BLaER1 treated with 17β-estradiol and CSF1 and Interleukin-3, amounts not matched to agents 10 nM and 100 nM (cell line): Measurements from ENCODE around the gene CCN6.

Experiments used
- H3K27ac ChIP-seq, 11 experiments: shearing (Covaris generic); formaldehyde crosslinking; 2 replicates each; pipeline ENCODE4 v1.8.1; 2022
- H3K27me3 ChIP-seq, 11 experiments: shearing (Covaris generic); formaldehyde crosslinking; 2 replicates each; pipeline ENCODE4 v1.8.1; 2022
- H3K36me3 ChIP-seq, 11 experiments: shearing (Covaris generic); formaldehyde crosslinking; 2 replicates each; pipeline ENCODE4 v1.8.1; 2022
- H3K4me1 ChIP-seq, 10 experiments: shearing (Covaris generic); formaldehyde crosslinking; 2 replicates each; pipeline ENCODE4 v1.8.1; 2022
- H3K4me2 ChIP-seq, 11 experiments: shearing (Covaris generic); formaldehyde crosslinking; 2 replicates each; pipeline ENCODE4 v1.8.1; 2022
- H3K4me3 ChIP-seq, 10 experiments: shearing (Covaris generic); formaldehyde crosslinking; 2 replicates each; pipeline ENCODE4 v1.8.1; 2022
- H3K9ac ChIP-seq, 11 experiments: shearing (Covaris generic); formaldehyde crosslinking; 2 replicates each; pipeline ENCODE4 v1.8.1; 2022
- H3K9me3 ChIP-seq, 11 experiments: shearing (Covaris generic); formaldehyde crosslinking; replicated peaks in 1 of 11; 2 replicates each; pipeline ENCODE4 v1.8.1; 2022
- H4K20me1 ChIP-seq, 11 experiments: shearing (Covaris generic); formaldehyde crosslinking; 2 replicates each; pipeline ENCODE4 v1.8.1; 2022
- Cebpa-rat ChIP-seq, 11 experiments: shearing (Covaris generic); IDR thresholded peaks; 2 replicates each; pipeline ENCODE4 v1.8.1; 2022

CCN6 gene

DNA sequence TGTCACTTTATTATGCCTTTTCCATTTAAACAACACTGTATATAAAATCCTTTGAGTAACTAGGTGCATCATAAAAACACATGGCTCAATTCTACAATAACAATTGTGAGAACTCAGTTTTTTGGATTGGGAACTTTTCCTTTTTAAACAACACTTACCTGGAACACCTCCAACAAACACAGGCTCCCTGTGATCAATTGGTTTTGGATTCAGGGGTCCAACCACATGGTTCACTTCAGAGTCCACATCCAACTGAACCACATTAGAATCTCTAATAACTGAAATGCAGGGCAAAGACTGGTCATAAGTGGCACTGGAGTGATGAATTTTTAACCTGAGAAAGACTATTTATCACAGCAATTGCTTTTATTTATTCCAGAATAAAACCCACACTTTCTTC, 60.0 kb downstream of the CCN6 start:
- H3K27ac ChIP-seq, result no peak overlapping the region
- peaks cover 0 to 13% (median 3%) of the 10 kb centered on the region in 10 experiments; a peak in 10 of 20 replicates for H3K4me1 ChIP-seq
- no peaks in the 10 kb centered on the region for H3K9me3 ChIP-seq
- no peak overlapping the region for H3K4me2 ChIP-seq
- H3K36me3 ChIP-seq, result no peaks in the 10 kb centered on the region
- no peak for TF ChIP-seq Cebpa-rat (IDR thresholded peaks at IDR 0.05)
- H3K4me3 ChIP-seq, result no peak overlapping the region
- peaks cover 0 to 11% (median 0%) of the 10 kb centered on the region in 11 experiments; a peak in 1 of 22 replicates for H3K27me3 ChIP-seq
- no peaks in the 10 kb centered on the region for H4K20me1 ChIP-seq
- no peak overlapping the region for H3K9ac ChIP-seq

DNA sequence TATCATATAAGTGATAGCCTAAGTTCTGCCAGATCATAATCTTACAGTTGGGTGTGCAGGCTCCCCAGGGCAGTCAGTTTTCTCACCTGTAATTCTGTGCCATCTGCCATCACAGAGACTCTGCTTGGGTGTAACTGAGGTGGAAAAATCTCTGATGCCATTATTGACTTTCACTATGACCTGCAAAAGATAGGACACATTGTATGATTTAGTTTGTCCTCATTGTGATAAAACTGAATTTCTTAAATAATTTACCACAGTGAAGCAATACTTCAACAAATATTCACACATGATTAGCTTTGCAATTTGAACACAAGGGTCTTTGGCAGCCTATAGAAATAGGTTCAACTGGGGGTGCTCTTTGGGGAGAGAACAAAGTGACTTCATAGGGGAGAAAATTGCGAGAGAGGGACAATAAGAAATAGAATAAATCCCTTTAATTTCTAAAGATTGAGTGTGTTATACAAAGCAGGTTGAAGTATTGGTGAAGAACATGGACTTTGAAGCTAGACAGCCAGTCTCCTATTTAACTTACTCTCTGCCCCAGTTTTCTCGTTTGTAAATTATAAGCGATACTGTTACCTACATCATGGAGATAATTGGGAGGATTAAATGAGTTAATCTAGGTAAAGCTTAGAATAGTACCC, 60.8 kb downstream of the CCN6 start:
- H3K4me3 ChIP-seq, result no peak overlapping the region
- no peaks in the 10 kb centered on the region for H3K9me3 ChIP-seq
- H3K27me3 ChIP-seq, result peaks cover 0 to 11% (median 0%) of the 10 kb centered on the region in 11 experiments; a peak in 2 of 22 replicates
- no peak overlapping the region for H3K4me2 ChIP-seq
- H3K4me1 ChIP-seq, result peaks cover 0 to 13% (median 3%) of the 10 kb centered on the region in 10 experiments; a peak in 10 of 20 replicates
- no peak overlapping the region for H3K9ac ChIP-seq
- H4K20me1 ChIP-seq, result no peaks in the 10 kb centered on the region
- H3K27ac ChIP-seq, result no peak overlapping the region
- H3K36me3 ChIP-seq, result no peaks in the 10 kb centered on the region
- no peak for TF ChIP-seq Cebpa-rat (IDR thresholded peaks at IDR 0.05)

DNA sequence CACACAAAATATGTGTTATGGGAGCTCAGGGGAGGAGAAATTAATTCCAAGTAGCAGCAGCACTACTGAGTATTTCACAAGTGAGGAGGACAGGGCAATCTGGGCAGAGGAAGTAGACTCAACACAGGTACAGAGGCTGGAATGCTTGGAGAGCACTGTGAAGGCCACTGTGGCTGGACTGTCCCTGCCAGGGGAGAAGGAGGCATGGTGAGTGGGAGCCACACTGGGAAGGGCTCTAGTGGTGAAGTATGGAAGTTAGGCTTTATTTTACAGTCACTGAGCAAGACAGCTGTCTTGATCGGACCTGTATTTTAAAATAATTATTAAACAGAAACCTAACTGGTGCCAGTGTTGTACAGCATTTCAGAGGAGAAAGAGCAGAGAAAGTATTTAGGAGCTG, 62.3 kb downstream of the CCN6 start:
- H3K27me3 ChIP-seq, result peaks cover 0 to 13% (median 0%) of the 10 kb centered on the region in 11 experiments; a peak in 2 of 22 replicates
- no peak for TF ChIP-seq Cebpa-rat (IDR thresholded peaks at IDR 0.05)

DNA sequence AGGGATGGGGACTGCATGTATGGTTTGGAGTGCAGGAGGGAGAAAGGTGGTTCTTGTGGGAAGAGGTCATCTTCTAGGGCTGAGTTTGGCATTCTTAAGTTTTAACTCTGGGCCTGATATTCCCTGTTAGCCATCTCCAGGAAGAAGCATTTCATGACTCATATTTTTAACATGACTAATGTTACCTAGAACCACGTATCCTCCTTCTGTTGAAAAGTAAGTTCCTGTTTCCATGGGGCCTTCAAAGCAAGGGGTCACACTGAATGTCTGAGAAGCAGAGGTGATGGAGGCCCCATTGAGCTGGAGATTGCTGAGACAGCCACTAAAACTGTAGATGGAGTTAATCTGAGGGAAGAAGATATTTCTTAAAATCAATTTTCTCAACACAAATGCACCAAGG, 63.6 kb downstream of the CCN6 start:
- Histone ChIP-seq H3K4me3 (no peak overlapping the region), H3K36me3 (no peaks in the 10 kb centered on the region), H3K27me3 (peaks cover 0 to 22% (median 0%) of the 10 kb centered on the region in 11 experiments; a peak in 2 of 22 replicates), H3K9me3 (no peaks in the 10 kb centered on the region), H3K27ac (no peak overlapping the region), H3K4me1 (peaks cover 0 to 20% (median 5%) of the 10 kb centered on the region in 10 experiments; a peak in 11 of 20 replicates), H3K9ac (no peak overlapping the region), H3K4me2 (peak overlapping the region in 5 of 11 experiments; percentile 8 to 72 (median 55); a peak in 9 of 22 replicates), H4K20me1 (no peaks in the 10 kb centered on the region)
- TF ChIP-seq Cebpa-rat (IDR thresholded peaks at IDR 0.05), result no peak

More for the DNA sequence above, 62.3 kb downstream of the CCN6 start:
- H3K27ac ChIP-seq, result no peak overlapping the region
- no peak overlapping the region for H3K4me2 ChIP-seq
- H3K36me3 ChIP-seq, result no peaks in the 10 kb centered on the region
- H3K4me1 ChIP-seq, result peaks cover 0 to 13% (median 3%) of the 10 kb centered on the region in 10 experiments; a peak in 10 of 20 replicates
- no peaks in the 10 kb centered on the region for H4K20me1 ChIP-seq
- no peak overlapping the region for H3K4me3 ChIP-seq
- no peaks in the 10 kb centered on the region for H3K9me3 ChIP-seq
- no peak overlapping the region for H3K9ac ChIP-seq

DNA sequence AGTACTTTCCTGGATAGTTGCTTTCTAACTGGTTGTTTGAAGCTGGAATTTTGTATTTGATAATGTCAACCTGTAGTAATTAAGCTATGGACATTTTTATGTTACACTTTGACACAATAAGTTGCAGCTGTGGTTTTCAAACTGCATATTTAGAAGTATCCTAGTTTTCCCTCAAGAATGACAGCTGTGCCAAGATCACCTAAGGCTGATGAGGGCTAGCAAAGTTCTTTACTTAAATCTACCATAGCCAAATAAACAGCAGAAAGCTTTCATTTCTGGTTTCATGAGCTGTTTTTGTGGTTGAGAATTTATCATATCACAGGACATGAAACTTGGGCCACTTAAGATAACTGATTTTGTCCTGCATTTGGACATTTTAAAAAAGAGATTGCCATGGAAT, 64.1 kb downstream of the CCN6 start:
- Histone ChIP-seq H3K4me1 (peaks cover 0 to 24% (median 9%) of the 10 kb centered on the region in 10 experiments; a peak in 13 of 20 replicates), H4K20me1 (no peaks in the 10 kb centered on the region), H3K9me3 (no peaks in the 10 kb centered on the region), H3K36me3 (no peaks in the 10 kb centered on the region), H3K9ac (no peak overlapping the region), H3K27me3 (peaks cover 0 to 22% (median 0%) of the 10 kb centered on the region in 11 experiments; a peak in 2 of 22 replicates), H3K27ac (no peak overlapping the region), H3K4me3 (no peak overlapping the region), H3K4me2 (peak overlapping the region in 4 of 11 experiments; percentile 8 to 72 (median 58); a peak in 6 of 22 replicates)
- TF ChIP-seq Cebpa-rat (IDR thresholded peaks at IDR 0.05), result no peak
